Loucy (cell line): ENCODE measurements around the gene CYBA.

ENCODE experiments used
- EZH2phosphoT487 ChIP-seq: fragments of 200-600 bp; IDR thresholded peaks from 2 replicates; pipeline ENCODE4 v1.6.1; 2018; ENCODE audit warnings: antibody characterized with exemption, mild to moderate bottlenecking, moderate library complexity, borderline replicate concordance
- TF ChIP-seq, protein P1 (sequence below): fragments of 200-600 bp; sonication (generic); conservative IDR thresholded peaks from 2 replicates; pipeline ENCODE4 v1.5.1; 2014; ENCODE audit warnings: mild to moderate bottlenecking, antibody characterized with exemption, low read length

DNA sequence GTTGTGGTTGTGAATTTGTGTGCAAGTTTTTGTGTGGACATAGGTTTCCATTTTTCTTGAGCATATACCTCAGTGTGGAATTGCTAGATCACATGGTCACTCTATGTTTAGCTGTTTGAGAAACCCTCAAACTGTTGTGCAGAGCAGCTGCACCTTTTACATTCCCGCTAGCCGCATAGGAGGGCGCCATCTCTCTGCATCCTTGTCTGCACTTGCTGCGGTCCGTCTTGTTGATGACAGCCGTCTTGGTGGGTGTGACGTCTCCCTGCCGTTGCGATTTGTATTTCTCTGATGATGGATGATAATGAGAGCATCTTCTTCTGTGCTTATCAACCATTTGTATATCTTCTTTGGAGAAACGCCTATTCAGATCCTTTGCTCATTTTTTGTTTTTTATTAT lies 37.6 kb downstream of the CYBA start:
- TF ChIP-seq, protein P1, sequence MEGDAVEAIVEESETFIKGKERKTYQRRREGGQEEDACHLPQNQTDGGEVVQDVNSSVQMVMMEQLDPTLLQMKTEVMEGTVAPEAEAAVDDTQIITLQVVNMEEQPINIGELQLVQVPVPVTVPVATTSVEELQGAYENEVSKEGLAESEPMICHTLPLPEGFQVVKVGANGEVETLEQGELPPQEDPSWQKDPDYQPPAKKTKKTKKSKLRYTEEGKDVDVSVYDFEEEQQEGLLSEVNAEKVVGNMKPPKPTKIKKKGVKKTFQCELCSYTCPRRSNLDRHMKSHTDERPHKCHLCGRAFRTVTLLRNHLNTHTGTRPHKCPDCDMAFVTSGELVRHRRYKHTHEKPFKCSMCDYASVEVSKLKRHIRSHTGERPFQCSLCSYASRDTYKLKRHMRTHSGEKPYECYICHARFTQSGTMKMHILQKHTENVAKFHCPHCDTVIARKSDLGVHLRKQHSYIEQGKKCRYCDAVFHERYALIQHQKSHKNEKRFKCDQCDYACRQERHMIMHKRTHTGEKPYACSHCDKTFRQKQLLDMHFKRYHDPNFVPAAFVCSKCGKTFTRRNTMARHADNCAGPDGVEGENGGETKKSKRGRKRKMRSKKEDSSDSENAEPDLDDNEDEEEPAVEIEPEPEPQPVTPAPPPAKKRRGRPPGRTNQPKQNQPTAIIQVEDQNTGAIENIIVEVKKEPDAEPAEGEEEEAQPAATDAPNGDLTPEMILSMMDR = no peak
- TF ChIP-seq EZH2phosphoT487 = no peak
